HTERT RPE-1 (cell line): ENCODE measurements around the gene TMEM139.
"Not testable (repeated sequence)": the region's sequence is repeated elsewhere in the genome, so short reads cannot be mapped to it uniquely, and the experiment has no call there.

Experiments used
- in situ Hi-C: fragments of 300-500 bp; cut with MboI; formaldehyde crosslinking; loops from 4 replicates; pipeline ENCODE4 v1.14.3; 2020; ENCODE audit warnings: low sequenced_read_pairs

TMEM139 gene

GRCh38 chr7:143287935-143288826 lies 3.4 kb downstream of the TMEM139 start, which contains the start of gene CASP2:
Gene CASP2, plus strand, starts transcription at chr7:143288351. Its CDS starts 105 bp downstream, at chr7:143288456.
- in situ Hi-C loops = no loop called here

GRCh38 chr7:143288836-143289235 lies 4.1 kb downstream of the TMEM139 start:
- in situ Hi-C loops = no loop called here

- in situ Hi-C loops = no loop called here
These were observed 4.7 kb downstream of the TMEM139 start for GRCh38 chr7:143289421-143289820.

- in situ Hi-C loops = not testable (repeated sequence)
These were observed 5.1 kb downstream of the TMEM139 start for GRCh38 chr7:143289888-143290287.

GRCh38 chr7:143290293-143290692 lies 5.5 kb downstream of the TMEM139 start:
- in situ Hi-C loops = no loop called here

- in situ Hi-C loops = no loop called here
These were observed 8.1 kb downstream of the TMEM139 start for GRCh38 chr7:143292876-143293275.

GRCh38 chr7:143295870-143296269 lies 11.1 kb downstream of the TMEM139 start:
- in situ Hi-C loops = no loop called here

GRCh38 chr7:143296686-143297085 lies 11.9 kb downstream of the TMEM139 start:
- in situ Hi-C loops = no loop called here

GRCh38 chr7:143299346-143299745 lies 14.6 kb downstream of the TMEM139 start:
- in situ Hi-C loops = no loop called here

- in situ Hi-C loops = no loop called here
These were observed 15.1 kb downstream of the TMEM139 start for GRCh38 chr7:143299840-143300239.

- in situ Hi-C loops = no loop called here
These were observed 16.5 kb downstream of the TMEM139 start for GRCh38 chr7:143300959-143301935.

- in situ Hi-C loops = no loop called here
These were observed 19.0 kb downstream of the TMEM139 start for GRCh38 chr7:143303733-143304132.

- in situ Hi-C loops = no loop called here
These were observed 20.2 kb downstream of the TMEM139 start for GRCh38 chr7:143304938-143305337.

- in situ Hi-C loops = no loop called here
These were observed 20.8 kb downstream of the TMEM139 start for GRCh38 chr7:143305423-143306070.

- in situ Hi-C loops = no loop called here
These were observed 23.9 kb downstream of the TMEM139 start for GRCh38 chr7:143308632-143309031.

- in situ Hi-C loops = no loop called here
These were observed 29.4 kb downstream of the TMEM139 start for GRCh38 chr7:143314127-143314526.

- in situ Hi-C loops = no loop called here
These were observed 31.0 kb downstream of the TMEM139 start, which contains the start of gene CLCN1 for GRCh38 chr7:143315776-143316175. Gene CLCN1, plus strand, starts transcription at chr7:143316111. Its CDS starts 102 bp downstream, at chr7:143316213.

GRCh38 chr7:143316492-143316891 lies 31.7 kb downstream of the TMEM139 start:
- in situ Hi-C loops = no loop called here

GRCh38 chr7:143318661-143319060 lies 33.9 kb downstream of the TMEM139 start:
- in situ Hi-C loops = no loop called here

- in situ Hi-C loops = no loop called here
These were observed 35.9 kb downstream of the TMEM139 start for GRCh38 chr7:143320620-143321019.

GRCh38 chr7:143321242-143321641 lies 36.5 kb downstream of the TMEM139 start:
- in situ Hi-C loops = no loop called here
